ENCODE results near the gene COL6A1. TPM values are rescaled to one million over a fixed set of nuclear protein-coding genes. Genes with fewer than 3 reads are reported as not detected.

Gene COL6A1
- total RNA-seq, 2 experiments from 2014 or later: 8.0 to 8.5 TPM

DNA sequence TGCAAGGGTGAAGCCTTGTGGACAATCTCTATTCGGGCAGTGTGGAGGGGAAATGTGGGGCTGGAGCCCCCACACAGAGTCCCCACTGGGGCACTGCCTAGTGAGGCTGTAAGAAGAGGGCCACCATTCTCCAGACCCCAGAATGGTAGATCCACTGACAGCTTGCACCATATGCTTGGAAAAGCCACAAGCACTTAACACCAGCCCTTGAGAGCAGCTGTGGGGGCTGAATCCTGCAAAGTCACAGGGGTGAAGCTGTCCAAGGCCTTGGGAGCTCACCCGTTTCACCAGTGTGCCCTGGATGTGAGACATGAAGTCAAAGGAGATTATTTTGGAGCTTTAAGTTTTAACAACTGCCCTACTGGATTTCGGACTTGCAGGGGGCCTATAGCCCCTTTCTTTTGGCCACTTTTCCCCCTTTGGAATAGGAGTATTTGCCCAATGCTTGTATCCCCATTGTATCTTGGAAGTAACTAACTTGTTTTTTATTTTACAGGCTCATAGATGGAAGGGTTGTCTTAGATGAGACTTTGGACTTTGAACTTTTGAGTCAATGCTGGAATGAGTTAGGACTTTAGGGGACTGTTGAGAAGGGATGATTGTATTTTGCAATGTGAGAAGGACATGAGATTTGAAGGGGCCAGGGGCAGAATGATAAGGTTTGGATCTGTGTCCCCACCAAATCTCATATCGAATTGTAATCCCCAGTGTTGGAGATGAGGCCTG lies 16.3 kb upstream of the COL6A1 start:
- TF ChIP-seq, protein P1, sequence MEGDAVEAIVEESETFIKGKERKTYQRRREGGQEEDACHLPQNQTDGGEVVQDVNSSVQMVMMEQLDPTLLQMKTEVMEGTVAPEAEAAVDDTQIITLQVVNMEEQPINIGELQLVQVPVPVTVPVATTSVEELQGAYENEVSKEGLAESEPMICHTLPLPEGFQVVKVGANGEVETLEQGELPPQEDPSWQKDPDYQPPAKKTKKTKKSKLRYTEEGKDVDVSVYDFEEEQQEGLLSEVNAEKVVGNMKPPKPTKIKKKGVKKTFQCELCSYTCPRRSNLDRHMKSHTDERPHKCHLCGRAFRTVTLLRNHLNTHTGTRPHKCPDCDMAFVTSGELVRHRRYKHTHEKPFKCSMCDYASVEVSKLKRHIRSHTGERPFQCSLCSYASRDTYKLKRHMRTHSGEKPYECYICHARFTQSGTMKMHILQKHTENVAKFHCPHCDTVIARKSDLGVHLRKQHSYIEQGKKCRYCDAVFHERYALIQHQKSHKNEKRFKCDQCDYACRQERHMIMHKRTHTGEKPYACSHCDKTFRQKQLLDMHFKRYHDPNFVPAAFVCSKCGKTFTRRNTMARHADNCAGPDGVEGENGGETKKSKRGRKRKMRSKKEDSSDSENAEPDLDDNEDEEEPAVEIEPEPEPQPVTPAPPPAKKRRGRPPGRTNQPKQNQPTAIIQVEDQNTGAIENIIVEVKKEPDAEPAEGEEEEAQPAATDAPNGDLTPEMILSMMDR (IDR thresholded peaks at IDR 0.05): no peak
- H3K4me1 ChIP-seq (ENCODE audit: insufficient read depth, low read length): peaks cover 1% of the 10 kb centered on the region
- H3K27me3 Mint-ChIP-seq: peaks cover 24% of the 10 kb centered on the region
- DNase-seq: no peak
- no peak overlapping the region for H3K27ac Mint-ChIP-seq
- no peak for ATAC-seq (ENCODE audit: poor library complexity)
- peaks cover 0 to 20% of the 10 kb centered on the region in 2 experiments for H3K9me3 ChIP-seq (ENCODE audit: control insufficient read depth in 1 of 2, insufficient read depth in 1 of 2, low read length in 2 of 2)
- no peaks in the 10 kb centered on the region for H3K36me3 Mint-ChIP-seq (ENCODE audit: low read depth)
- no peak overlapping the region for H3K4me3 Mint-ChIP-seq
- H3K4me3 ChIP-seq (ENCODE audit: low read length): no peak overlapping the region
- intact Hi-C loops (cut with DNase I, micrococcal nuclease): no loop called here
- H3K27ac ChIP-seq (ENCODE audit: low read depth in 1 of 2, low read length in 2 of 2): no peak overlapping the region
- H3K4me1 Mint-ChIP-seq (ENCODE audit: low read depth): no peaks in the 10 kb centered on the region
- peaks cover 5 to 6% of the 10 kb centered on the region in 2 experiments for H3K27me3 ChIP-seq (ENCODE audit: control insufficient read depth in 1 of 2, insufficient read depth in 2 of 2, low read length in 2 of 2)
- ChIA-PET CTCF (no interaction called here), POLR2A (no interaction called here)
- H3K9me3 Mint-ChIP-seq: peaks cover 12% of the 10 kb centered on the region
- H3K36me3 ChIP-seq (ENCODE audit: insufficient read depth, low read length): no peaks in the 10 kb centered on the region

GRCh38 chr21:45966791-45967394 lies 14.7 kb upstream of the COL6A1 start:
- ATAC-seq (ENCODE audit: poor library complexity): no peak
- peaks cover 17% of the 10 kb centered on the region for H3K27me3 Mint-ChIP-seq
- peaks cover 17 to 18% of the 10 kb centered on the region in 2 experiments for H3K27me3 ChIP-seq (ENCODE audit: control insufficient read depth in 1 of 2, insufficient read depth in 2 of 2, low read length in 2 of 2)
- no peak overlapping the region for H3K4me3 ChIP-seq (ENCODE audit: low read length)
- TF ChIP-seq, protein P1 (IDR thresholded peaks at IDR 0.05): no peak
- H3K27ac ChIP-seq (ENCODE audit: low read depth in 1 of 2, low read length in 2 of 2): no peak overlapping the region
- CTCF ChIA-PET: no interaction called here
- POLR2A ChIA-PET: no interaction called here
- H3K36me3 Mint-ChIP-seq (ENCODE audit: low read depth): no peaks in the 10 kb centered on the region
- H3K36me3 ChIP-seq (ENCODE audit: insufficient read depth, low read length): no peaks in the 10 kb centered on the region
- intact Hi-C loops (cut with DNase I, micrococcal nuclease): no loop called here
- no peak overlapping the region for H3K4me3 Mint-ChIP-seq
- H3K9me3 ChIP-seq (ENCODE audit: control insufficient read depth in 1 of 2, insufficient read depth in 1 of 2, low read length in 2 of 2): peaks cover 0 to 12% of the 10 kb centered on the region in 2 experiments
- peaks cover 7% of the 10 kb centered on the region for H3K4me1 ChIP-seq (ENCODE audit: insufficient read depth, low read length)
- DNase-seq: no peak
- H3K27ac Mint-ChIP-seq: no peak overlapping the region
- no peaks in the 10 kb centered on the region for H3K4me1 Mint-ChIP-seq (ENCODE audit: low read depth)
- H3K9me3 Mint-ChIP-seq: peaks cover 9% of the 10 kb centered on the region

DNA sequence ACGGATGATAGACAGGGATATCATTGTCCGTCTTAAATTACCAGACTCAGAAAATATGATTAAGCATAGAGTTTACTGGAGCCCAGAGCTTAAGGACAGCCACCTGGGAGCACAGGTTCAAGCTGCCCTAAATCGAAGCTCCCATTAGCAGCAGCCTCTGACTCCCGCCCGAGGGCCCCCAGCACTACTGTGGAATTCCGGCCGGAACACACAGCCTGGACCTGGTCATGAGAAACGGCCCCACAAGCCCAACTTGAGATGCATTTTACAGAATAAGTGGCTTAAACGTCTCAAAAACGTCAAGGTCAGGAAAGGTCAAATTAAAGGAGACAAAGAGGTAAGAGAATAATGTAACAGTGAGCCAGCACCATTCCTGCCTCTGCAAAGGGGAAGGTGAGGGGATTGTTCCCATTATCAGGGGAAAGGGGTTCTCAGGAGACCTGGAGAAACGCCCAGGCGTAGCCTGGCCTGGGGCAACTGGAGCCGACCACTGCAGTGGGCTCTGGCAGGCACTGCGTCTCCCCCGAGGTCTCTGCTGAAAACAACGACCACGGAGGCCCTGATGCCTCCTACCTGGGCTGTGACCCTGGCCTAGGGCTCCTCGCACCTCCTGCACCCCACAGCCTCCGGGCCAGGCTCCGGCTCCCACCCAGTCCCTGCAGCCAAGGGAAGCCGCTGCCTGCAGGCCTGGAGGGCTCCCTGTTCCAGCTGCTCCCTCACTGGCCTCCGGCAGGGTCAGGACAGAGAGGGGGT lies 11.5 kb upstream of the COL6A1 start:
- Mint-ChIP-seq H3K27me3 (peaks cover 15% of the 10 kb centered on the region), H3K27ac (no peak overlapping the region), H3K4me3 (peak overlapping the region; percentile 34), H3K9me3 (no peaks in the 10 kb centered on the region), H3K4me1 (ENCODE audit: low read depth) (peaks cover 10% of the 10 kb centered on the region), H3K36me3 (ENCODE audit: low read depth) (no peaks in the 10 kb centered on the region)
- ChIA-PET POLR2A (no interaction called here), CTCF (no interaction called here)
- Histone ChIP-seq H3K36me3 (ENCODE audit: insufficient read depth, low read length) (no peaks in the 10 kb centered on the region), H3K4me3 (ENCODE audit: low read length) (no peak overlapping the region), H3K27ac (ENCODE audit: low read depth in 1 of 2, low read length in 2 of 2) (no peak overlapping the region), H3K9me3 (ENCODE audit: control insufficient read depth in 1 of 2, insufficient read depth in 1 of 2, low read length in 2 of 2) (peaks cover 0 to 15% of the 10 kb centered on the region in 2 experiments), H3K4me1 (ENCODE audit: insufficient read depth, low read length) (peaks cover 39% of the 10 kb centered on the region), H3K27me3 (ENCODE audit: control insufficient read depth in 1 of 2, insufficient read depth in 2 of 2, low read length in 2 of 2) (peaks cover 44 to 45% of the 10 kb centered on the region in 2 experiments)
- TF ChIP-seq, protein P1 (IDR thresholded peaks at IDR 0.05): no peak
- ATAC-seq (ENCODE audit: poor library complexity) (no peak), DNase-seq (no peak)
- intact Hi-C loops (cut with DNase I, micrococcal nuclease): loop anchor here (5.0 to 10.0 kb wide), 5 partner anchors 125 to 352 kb away; partner anchors contain the start of genes LSS (in 2 of the 2), C21orf58 (in 1 of the 2), COL6A2 (in 1 of the 2) and MCM3AP (in 1 of the 2)

Measured in CD4-positive, alpha-beta T cell (primary cell).